Activated CD4-positive, alpha-beta T cell treated with anti-CD3 and anti-CD28 coated beads, Interleukin-2, Interleukin-4, amounts not matched to agents 100 ng/mL and 50 ng/mL, durations not matched to agents 16 hours and 8 hours (primary cell): ENCODE data around the gene MFAP4.

Source experiments
- DNase-seq: peaks from one replicate; pipeline ENCODE4 v3.0.0-alpha.2; 2020; ENCODE audit warnings: low spot score

Gene MFAP4

GRCh38 chr17:19386974-19387920, at the start of gene MFAP4:
Gene MFAP4, minus strand, starts transcription at chr17:19387190. Its CDS starts 35 bp downstream, at chr17:19387155.
- DNase-seq, result no peak

- DNase-seq, result no peak
Observed at GRCh38 chr17:19433727-19434340, 46.8 kb upstream of the MFAP4 start.

GRCh38 chr17:19433255-19433654, 46.3 kb upstream of the MFAP4 start:
- no peak for DNase-seq

- no peak for DNase-seq
Observed at GRCh38 chr17:19431691-19432090, 44.7 kb upstream of the MFAP4 start.

- no peak for DNase-seq
Observed at GRCh38 chr17:19426631-19427030, 39.6 kb upstream of the MFAP4 start.

- DNase-seq, result peak; percentile 6
Observed at GRCh38 chr17:19424934-19425868, 38.2 kb upstream of the MFAP4 start.

- no peak for DNase-seq
Observed at GRCh38 chr17:19421926-19422325, 34.9 kb upstream of the MFAP4 start.

- DNase-seq, result no peak
Observed at GRCh38 chr17:19421219-19421618, 34.2 kb upstream of the MFAP4 start.

GRCh38 chr17:19418251-19418992, 31.4 kb upstream of the MFAP4 start:
- peak; percentile 8 for DNase-seq

GRCh38 chr17:19417611-19418010, 30.6 kb upstream of the MFAP4 start:
- no peak for DNase-seq

- DNase-seq, result no peak
Observed at GRCh38 chr17:19415806-19416775, 29.1 kb upstream of the MFAP4 start.

GRCh38 chr17:19415311-19415710, 28.3 kb upstream of the MFAP4 start:
- no peak for DNase-seq

- no peak for DNase-seq
Observed at GRCh38 chr17:19414396-19415280, 27.6 kb upstream of the MFAP4 start.

- DNase-seq, result no peak
Observed at GRCh38 chr17:19413761-19414160, 26.8 kb upstream of the MFAP4 start.

- no peak for DNase-seq
Observed at GRCh38 chr17:19412984-19413383, 26.0 kb upstream of the MFAP4 start.

- DNase-seq, result no peak
Observed at GRCh38 chr17:19412510-19412909, 25.5 kb upstream of the MFAP4 start.

GRCh38 chr17:19411631-19412030, 24.6 kb upstream of the MFAP4 start:
- DNase-seq, result no peak

GRCh38 chr17:19410875-19411620, 24.1 kb upstream of the MFAP4 start, which contains the start of gene RNF112:
Gene RNF112, plus strand, starts transcription at chr17:19411232. Its CDS starts 177 bp downstream, at chr17:19411409.
- DNase-seq, result no peak
